Activated naive CD4-positive, alpha-beta T cell treated with anti-CD3 and anti-CD28 coated beads, Interleukin-2, amount 50 U/mL, for 16 hours (primary cell): ENCODE data around the gene LETM1.

Source experiments
- DNase-seq: peaks from one replicate; pipeline ENCODE4 v3.0.0-alpha.2; 2020

LETM1 gene

DNA sequence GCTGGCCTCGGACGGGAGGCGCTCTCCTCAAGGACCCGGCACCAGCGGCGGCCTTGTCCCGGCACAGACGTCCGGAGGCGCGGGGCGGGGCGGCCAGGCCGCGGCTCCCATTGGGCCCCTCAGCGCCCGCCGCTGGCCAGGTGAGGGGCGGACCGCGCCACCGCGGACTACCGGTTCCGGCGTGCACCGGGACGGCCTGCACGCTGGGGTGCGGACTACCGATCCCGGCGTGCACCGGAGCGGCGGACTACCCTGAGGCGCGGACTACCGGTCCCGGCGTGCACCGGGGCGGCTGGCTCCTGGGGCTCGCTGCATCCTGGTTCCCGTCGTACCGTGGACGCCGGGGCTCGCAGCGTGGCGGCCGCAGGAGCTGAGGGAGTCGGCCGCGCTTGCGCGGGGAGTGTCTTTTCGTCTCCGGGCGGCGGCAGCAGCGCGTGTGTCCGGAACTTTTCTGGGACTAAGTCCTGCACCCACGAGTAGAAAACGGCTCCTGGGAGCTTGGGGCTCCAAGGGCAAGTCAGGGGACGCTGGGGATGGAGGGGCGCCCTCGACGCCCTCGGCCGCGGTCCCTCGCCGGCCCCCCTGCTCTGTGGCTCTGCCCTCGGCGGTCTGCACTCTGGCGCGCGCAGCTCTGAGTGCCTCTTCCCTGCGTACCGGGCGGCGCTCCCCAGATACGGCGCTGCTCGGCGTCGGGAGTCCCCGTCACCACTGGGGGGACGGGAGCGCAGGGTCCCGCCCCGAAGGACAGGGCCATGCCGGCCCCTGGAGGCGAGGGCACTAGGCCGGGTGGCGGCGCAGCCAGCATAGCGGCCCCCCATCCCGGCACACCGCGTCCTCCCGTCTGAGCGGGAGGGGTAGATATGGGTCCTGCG is at the start of gene LETM1:
LETM1 (minus strand) TSS at position 86 of the 872 bp plus-strand sequence. CDS start 206 bp downstream, outside the sequence.
- peak; percentile 93 for DNase-seq

DNA sequence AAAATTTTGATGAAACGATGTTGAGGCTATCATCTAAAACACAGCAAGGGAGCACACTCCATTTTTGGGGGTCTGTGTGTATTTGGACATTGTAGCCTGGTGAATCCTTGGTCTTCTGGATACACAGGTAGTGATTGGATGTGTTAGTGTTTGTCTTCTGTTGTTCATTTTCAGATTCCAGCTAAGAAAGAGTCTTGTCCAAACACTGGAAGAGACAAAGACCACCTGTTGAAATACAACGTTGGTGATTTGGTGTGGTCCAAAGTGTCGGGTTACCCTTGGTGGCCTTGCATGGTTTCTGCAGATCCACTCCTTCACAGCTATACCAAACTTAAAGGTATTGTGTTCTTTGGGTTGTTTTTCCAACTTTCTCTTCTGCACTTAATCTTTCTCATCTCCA is 48.1 kb upstream of the LETM1 start:
- no peak for DNase-seq

DNA sequence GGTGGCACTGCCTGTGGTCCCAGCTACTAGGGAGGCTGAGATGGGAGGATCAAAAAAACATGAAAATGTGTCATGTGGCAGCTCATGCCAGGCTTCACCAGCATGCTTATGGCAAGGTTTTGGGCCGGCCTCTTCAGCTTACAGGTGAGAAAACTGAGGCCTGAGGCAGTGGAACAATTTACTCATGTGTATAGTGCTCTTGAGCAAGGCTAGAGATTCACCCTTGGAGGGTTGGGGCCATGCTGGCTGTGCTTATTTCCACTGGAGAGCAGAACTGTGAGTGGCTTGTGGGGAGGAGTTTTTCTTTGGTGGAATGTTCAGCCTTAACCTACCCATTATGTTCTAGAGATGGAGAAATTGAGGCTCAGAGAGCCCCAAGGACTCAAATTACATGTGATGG is 47.1 kb upstream of the LETM1 start:
- no peak for DNase-seq

GRCh38 chr4:1902243-1902642 is 46.3 kb upstream of the LETM1 start:
- no peak for DNase-seq

DNA sequence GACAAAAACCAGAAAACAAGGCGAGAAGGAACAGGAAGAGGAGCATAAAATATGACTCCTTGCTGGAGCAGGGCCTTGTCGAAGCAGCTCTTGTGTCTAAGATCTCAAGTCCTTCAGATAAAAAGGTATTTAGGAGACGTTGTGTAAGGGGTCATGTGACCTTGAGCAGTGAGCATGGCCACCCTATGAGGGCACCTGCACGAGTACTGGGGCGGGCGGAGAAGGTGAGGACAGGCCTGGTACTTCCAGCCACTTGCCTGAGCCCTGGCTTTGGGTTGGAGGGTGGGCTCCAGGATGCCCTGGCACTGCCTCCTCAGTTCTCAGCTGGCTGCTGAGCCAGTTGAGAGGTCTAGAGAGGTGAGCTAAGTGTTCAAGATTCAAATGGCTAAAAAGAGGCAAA is 45.2 kb upstream of the LETM1 start:
- DNase-seq, result no peak

DNA sequence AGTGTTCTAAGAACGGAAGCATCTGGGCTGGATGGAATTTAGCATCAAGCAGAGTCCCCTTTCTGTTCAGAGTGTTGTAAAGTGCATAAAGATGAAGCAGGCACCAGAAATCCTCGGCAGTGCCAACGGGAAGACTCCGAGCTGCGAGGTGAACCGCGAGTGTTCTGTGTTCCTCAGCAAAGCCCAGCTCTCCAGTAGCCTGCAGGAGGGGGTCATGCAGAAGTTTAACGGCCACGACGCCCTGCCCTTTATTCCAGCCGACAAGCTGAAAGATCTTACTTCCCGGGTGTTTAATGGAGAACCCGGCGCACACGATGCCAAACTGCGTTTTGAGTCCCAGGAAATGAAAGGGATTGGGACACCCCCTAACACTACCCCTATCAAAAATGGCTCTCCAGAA is 44.7 kb upstream of the LETM1 start:
- DNase-seq, result no peak

GRCh38 chr4:1900087-1900433 is 44.1 kb upstream of the LETM1 start:
- DNase-seq, result no peak

GRCh38 chr4:1899149-1900086 is 43.5 kb upstream of the LETM1 start:
- DNase-seq, result peak; percentile 67

DNA sequence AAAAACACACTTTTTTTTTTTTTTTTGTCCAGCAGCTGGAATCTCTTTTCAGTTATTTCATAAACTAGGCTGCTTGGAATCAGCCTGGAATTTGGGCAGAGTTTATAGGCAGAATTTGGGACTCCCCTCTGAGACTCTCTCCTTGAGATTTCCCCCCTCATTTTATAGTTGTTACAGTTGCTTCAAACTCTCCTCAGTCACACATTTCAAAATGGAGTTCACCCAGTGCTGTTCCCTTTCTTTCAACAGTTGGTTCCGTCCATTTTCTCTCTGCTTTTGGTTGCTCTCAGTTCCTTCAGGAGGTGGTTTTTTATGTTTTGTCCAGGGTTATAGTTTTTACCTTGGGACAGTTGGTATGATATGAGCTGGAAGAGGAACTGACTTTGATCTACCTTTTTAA is 42.7 kb upstream of the LETM1 start:
- DNase-seq, result no peak

DNA sequence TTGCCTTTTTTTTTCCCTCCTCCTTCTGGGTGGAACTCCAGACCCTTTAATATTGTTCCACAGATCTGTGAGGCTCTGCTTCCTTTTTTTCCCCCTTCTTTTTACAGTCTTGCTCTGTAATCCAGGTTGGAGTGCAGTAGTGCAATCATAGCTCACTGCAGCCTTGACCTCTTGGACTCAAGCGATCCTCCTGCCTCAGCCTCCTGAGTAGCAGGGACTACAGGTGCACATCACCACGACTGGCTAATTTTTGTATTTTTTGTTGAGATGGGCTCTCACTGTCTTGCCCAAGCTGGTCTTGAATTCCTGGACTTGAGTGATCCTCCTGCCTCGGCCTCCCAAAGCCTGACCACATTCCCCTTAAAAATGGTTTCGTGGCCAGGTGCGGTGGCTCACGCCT is 42.1 kb upstream of the LETM1 start:
- no peak for DNase-seq

DNA sequence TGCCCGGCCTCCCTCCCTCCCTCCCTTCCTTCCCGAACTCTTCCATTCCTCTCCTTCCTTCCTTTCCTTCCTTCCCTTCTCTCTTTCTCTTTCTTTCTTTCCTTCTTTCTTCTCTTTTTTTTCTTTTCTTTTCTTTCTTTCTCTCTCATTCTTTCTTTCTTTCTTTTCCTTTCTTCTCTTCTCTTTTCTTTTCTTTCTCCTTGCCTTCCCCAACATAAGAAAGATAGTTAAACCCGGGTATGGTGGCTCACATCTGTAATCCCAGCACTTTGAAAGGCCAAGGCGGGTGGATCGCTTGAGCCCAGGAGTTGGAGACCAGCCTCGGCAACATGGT is 40.7 kb upstream of the LETM1 start:
- DNase-seq, result no peak

DNA sequence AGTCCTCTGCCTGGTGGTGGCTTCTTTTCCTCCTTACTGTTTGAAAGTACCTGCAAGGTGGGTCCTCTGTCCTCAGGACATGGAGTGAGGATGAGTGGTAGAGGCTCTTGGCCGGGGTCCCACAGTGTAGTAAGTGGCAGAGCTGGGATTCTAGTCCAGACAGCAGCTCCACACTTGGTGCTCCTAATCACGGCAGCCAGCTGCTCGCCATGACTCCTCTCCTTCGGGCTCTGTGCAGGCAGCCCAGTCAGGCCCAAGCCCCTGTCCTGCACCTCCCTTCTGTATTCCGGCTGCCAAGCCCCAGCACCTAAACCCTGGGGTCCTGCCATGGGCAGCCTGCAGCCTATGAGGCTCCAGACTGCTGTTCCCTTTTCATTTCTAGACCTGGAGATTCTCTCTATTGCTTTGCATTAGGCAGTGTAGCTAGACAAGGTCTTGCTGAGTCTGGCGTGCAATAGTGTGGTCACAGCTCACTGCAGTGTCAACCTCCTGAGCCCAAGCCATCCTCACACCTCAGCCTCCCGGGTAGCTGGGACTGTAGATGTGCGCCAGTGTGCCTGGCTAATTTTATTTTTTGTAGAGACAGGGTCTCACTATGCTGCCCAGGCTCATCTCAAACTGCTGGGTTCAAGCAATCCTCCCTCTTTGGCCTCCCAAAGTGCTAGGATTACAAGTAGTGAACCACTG is 40.2 kb upstream of the LETM1 start:
- no peak for DNase-seq

DNA sequence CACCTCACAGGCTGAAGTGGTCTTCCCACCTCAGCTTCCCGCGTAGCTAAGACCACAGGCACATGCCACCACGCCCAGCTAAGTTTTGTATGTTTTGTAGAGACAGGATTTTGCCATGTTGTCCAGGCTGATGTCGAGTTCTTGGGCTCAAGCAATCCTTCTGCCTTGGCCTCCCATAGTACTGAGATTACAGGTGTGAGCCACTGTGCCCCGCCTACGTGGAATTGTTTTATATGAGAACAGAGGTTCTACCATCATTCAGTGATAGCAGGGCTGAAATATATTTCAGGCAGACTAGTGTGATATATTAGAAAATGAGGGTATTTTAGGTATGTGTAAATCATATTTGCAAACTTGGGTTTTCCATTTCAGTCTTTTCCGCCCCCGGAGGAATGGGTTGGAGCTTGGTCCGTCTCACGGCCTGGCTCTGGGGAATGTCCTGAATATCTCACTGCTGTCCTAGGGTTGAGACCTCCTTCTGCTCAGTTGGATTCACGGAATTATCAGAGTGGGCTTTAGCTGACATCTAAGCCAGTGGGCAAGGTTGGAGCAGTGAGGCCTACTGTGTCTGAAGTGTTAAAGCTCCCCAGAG is 35.1 kb upstream of the LETM1 start:
- DNase-seq, result no peak

DNA sequence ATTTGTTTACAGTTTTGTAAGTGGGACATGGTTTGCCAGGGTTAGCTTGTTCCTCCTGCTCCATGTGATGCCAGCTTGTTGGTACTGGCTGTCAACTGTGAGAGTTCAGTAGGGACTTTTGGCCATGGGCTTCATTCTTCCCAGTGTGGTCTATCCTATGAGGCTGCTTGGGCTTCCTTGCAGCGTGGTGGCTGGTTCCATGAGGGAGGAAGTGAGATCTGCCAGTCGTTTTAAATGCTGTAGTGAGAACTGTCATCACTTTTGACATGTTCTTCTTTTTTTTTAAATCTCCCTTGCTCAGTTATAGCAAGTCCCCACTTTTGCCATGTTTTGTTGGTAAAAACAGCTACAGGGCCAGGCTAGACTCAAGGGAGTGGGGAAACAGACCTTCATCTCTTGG is 31.1 kb upstream of the LETM1 start:
- DNase-seq, result no peak

- DNase-seq, result no peak
Observed at GRCh38 chr4:1885414-1885813, 29.5 kb upstream of the LETM1 start.

DNA sequence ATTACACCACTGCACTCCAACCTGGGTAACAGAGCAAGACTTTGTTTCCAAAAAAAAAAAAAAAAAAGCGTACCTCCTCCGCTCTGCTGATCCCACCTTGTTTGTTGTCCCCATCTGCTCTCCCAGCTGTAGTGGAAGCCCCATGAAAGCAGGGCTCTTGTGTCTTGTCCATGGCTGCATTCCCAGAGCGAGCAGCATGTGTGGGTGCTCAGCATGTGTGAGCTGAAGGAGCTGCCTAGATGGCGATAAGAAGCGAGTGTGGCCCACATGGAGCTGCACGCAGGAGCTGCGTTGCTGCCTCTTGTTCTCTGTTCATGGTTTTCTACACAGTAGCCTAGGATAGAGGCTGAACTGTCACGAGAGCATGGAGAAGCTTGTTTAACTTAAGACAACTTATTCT is 27.6 kb upstream of the LETM1 start:
- no peak for DNase-seq

GRCh38 chr4:1882850-1883271 is 26.9 kb upstream of the LETM1 start:
- no peak for DNase-seq

DNA sequence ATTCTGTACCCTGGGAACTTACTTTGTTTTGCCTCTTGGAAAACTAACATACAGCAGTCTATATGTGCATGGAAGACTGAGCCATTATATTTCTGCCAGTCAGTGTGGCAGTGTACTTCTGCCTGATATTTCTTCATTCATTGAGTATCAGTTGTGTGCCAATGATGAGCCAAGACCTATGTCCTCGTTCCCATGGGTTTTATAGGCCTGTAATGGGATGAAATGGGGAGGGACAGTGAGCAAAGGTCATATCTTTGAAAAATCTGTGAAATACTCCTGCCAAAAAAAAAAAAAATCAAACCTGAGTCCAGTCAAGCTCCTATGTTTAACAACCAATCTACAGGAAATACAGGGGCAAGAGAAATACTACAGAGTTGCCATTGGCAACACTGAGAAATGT is 24.4 kb upstream of the LETM1 start:
- DNase-seq, result no peak

- no peak for DNase-seq
Observed at GRCh38 chr4:1879485-1879884, 23.5 kb upstream of the LETM1 start.

GRCh38 chr4:1874201-1874600 is 18.2 kb upstream of the LETM1 start:
- DNase-seq, result no peak

DNA sequence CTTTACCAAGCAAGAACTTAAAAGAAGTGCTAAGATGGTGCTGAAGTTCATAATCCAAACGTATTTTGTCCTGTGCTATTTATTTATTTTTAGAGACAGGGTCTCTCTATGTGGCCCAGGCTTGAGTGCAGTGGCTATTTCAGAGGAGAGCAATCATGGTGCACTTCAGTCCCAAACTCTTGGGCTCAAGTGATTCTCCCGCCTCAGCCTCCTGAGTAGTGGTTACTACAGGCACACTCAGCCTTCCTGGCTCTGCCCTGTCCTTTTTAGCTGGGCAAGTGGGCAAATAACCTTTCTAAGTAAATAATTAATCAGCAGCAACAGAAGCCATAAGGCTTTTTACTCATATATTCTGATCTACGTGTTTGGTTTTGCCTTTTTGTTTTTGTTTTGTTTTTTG is 17.8 kb upstream of the LETM1 start:
- no peak for DNase-seq

DNA sequence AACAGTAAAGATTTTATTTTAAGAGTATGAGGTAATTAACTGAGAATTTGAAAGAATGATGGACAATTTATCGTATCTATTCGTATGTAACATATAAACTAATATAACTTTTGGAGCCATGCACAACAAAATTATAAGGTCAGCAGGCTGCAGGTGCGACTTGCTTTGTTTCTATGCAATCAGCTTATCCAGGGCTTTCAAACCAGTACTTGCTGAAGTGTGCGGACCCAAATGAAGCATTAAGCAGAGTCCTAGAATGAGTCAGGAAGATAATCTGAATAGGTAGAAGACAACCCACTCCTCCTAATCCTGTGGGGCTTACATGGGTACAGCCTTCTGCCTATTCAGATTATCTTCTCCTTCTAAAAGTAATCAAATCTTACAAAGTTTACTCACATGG is 17.3 kb upstream of the LETM1 start:
- no peak for DNase-seq

GRCh38 chr4:1872870-1873269 is 16.9 kb upstream of the LETM1 start:
- DNase-seq, result peak; percentile 30
